ENCODE measurements around the gene ARHGEF4.

- TF ChIP-seq, protein P1, sequence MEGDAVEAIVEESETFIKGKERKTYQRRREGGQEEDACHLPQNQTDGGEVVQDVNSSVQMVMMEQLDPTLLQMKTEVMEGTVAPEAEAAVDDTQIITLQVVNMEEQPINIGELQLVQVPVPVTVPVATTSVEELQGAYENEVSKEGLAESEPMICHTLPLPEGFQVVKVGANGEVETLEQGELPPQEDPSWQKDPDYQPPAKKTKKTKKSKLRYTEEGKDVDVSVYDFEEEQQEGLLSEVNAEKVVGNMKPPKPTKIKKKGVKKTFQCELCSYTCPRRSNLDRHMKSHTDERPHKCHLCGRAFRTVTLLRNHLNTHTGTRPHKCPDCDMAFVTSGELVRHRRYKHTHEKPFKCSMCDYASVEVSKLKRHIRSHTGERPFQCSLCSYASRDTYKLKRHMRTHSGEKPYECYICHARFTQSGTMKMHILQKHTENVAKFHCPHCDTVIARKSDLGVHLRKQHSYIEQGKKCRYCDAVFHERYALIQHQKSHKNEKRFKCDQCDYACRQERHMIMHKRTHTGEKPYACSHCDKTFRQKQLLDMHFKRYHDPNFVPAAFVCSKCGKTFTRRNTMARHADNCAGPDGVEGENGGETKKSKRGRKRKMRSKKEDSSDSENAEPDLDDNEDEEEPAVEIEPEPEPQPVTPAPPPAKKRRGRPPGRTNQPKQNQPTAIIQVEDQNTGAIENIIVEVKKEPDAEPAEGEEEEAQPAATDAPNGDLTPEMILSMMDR (IDR thresholded peaks at IDR 0.05) = no peak
- TF ChIP-seq POLR2A (IDR thresholded peaks at IDR 0.05) = no peak
Measured at GRCh38 chr2:130819608-130820278, 17.0 kb upstream of the ARHGEF4 start.
